ENCODE data around the gene CERKL.

Gene CERKL

DNA sequence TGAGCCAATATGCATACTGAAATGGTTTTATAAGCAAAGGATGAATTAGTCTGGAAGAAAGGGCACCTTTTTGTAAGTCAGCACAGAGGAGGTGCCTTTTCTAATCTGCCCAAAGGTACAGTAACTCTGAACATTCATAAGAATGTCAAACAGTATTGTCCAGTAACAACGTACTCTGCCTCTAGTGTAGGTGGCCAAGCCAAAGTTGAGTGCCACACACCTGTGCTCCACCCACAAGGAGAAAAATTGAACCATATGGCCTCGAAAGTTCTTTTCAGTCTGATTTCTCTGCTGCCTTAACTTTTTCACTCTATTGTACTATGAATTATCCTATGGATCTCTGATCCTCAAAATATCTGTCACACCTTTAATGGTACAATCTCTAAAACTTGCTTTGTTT, 86.8 kb downstream of the CERKL start:
- no peaks in the 10 kb centered on the region for H3K79me2 ChIP-seq
- H2AFZ ChIP-seq: no peak overlapping the region
- H3K36me3 ChIP-seq (ENCODE audit: control insufficient read depth, insufficient read depth, low read length): no peaks in the 10 kb centered on the region
- H3K4me1 ChIP-seq: peaks cover 4% of the 10 kb centered on the region
- no peak overlapping the region for H3K4me2 ChIP-seq (ENCODE audit: low read length)
- no peak overlapping the region for H3K9ac ChIP-seq
- no peaks in the 10 kb centered on the region for H3K27me3 ChIP-seq (ENCODE audit: control insufficient read depth, insufficient read depth, low read length)
- H3K27ac ChIP-seq: no peak overlapping the region
- TF ChIP-seq, protein P1, sequence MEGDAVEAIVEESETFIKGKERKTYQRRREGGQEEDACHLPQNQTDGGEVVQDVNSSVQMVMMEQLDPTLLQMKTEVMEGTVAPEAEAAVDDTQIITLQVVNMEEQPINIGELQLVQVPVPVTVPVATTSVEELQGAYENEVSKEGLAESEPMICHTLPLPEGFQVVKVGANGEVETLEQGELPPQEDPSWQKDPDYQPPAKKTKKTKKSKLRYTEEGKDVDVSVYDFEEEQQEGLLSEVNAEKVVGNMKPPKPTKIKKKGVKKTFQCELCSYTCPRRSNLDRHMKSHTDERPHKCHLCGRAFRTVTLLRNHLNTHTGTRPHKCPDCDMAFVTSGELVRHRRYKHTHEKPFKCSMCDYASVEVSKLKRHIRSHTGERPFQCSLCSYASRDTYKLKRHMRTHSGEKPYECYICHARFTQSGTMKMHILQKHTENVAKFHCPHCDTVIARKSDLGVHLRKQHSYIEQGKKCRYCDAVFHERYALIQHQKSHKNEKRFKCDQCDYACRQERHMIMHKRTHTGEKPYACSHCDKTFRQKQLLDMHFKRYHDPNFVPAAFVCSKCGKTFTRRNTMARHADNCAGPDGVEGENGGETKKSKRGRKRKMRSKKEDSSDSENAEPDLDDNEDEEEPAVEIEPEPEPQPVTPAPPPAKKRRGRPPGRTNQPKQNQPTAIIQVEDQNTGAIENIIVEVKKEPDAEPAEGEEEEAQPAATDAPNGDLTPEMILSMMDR (IDR thresholded peaks at IDR 0.05): no peak
- H3K4me3 ChIP-seq (ENCODE audit: low read depth, low read length): no peak overlapping the region
- no peaks in the 10 kb centered on the region for H3K9me3 ChIP-seq (ENCODE audit: control insufficient read depth, low read length)

DNA sequence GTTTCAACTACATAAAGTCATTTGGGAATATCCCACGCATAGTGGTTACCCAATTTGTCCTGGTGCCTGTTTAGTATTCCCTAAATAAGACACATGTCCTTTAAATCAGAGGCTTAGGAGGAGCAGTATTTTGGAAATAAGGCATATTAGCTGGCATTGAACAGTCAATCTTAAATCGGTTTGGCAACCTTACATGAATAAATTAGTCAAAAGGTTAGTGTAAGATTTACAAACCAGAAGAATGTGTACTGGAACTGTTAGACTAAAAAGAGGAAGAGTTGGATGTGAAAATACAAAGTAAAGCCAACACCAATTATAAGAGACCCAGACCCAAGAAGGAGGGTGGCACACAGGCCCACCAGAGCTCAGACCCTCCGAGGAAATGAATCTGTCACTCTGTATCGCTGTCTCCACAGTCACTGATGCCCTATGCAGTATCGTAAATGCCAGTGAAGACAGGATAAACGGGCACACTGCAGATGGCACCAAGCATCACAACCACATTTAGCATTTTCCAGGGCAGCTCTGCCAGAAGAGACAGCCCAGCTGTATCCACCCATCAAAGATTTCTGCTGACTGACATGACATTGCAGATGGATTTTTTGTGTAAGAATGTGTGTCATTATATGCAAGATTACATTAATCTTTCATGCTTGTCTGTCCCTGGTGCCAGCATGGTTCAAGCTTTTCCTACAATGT, 90.4 kb downstream of the CERKL start:
- TF ChIP-seq, protein P1 (IDR thresholded peaks at IDR 0.05): no peak
- Histone ChIP-seq H3K36me3 (ENCODE audit: control insufficient read depth, insufficient read depth, low read length) (no peaks in the 10 kb centered on the region), H3K9ac (no peak overlapping the region), H3K27me3 (ENCODE audit: control insufficient read depth, insufficient read depth, low read length) (no peaks in the 10 kb centered on the region), H3K4me2 (ENCODE audit: low read length) (no peak overlapping the region), H3K79me2 (no peaks in the 10 kb centered on the region), H3K4me3 (ENCODE audit: low read depth, low read length) (no peak overlapping the region), H3K9me3 (ENCODE audit: control insufficient read depth, low read length) (no peaks in the 10 kb centered on the region), H3K4me1 (no peaks in the 10 kb centered on the region), H2AFZ (no peak overlapping the region), H3K27ac (no peak overlapping the region)

DNA sequence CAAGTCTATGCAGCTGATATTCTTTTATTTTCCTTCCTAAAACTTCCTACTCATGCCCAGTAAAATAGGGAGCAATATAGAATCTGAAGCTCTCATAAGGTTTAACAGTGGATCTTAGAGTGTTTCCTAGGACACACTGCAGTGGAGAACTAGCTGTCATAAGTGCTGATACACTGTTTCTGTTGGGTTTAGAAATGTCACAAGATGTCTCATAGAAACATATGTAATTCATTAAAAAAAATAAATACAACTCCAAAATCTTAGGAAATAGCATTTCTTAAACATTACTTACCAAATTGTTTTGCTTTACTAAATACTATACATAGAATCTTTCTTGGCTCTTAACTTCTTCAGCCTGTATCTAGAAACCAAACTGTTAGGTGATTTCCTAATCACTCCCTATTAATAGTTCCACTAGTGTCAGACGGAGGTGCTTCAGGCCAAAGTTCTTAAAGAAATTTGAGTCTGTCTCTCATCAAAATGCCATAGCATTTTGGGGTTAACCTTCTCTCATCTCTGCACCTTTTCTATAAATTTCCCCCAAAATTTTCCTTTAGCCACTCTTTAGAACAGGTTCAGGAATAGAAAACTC, 93.7 kb downstream of the CERKL start:
- no peak overlapping the region for H3K4me3 ChIP-seq (ENCODE audit: low read depth, low read length)
- no peak overlapping the region for H3K9ac ChIP-seq
- H3K36me3 ChIP-seq (ENCODE audit: control insufficient read depth, insufficient read depth, low read length): no peaks in the 10 kb centered on the region
- H3K4me1 ChIP-seq: no peaks in the 10 kb centered on the region
- no peaks in the 10 kb centered on the region for H3K9me3 ChIP-seq (ENCODE audit: control insufficient read depth, low read length)
- H3K27me3 ChIP-seq (ENCODE audit: control insufficient read depth, insufficient read depth, low read length): no peaks in the 10 kb centered on the region
- H3K79me2 ChIP-seq: no peaks in the 10 kb centered on the region
- no peak overlapping the region for H3K27ac ChIP-seq
- TF ChIP-seq, protein P1 (IDR thresholded peaks at IDR 0.05): no peak
- H3K4me2 ChIP-seq (ENCODE audit: low read length): no peak overlapping the region
- no peak overlapping the region for H2AFZ ChIP-seq

DNA sequence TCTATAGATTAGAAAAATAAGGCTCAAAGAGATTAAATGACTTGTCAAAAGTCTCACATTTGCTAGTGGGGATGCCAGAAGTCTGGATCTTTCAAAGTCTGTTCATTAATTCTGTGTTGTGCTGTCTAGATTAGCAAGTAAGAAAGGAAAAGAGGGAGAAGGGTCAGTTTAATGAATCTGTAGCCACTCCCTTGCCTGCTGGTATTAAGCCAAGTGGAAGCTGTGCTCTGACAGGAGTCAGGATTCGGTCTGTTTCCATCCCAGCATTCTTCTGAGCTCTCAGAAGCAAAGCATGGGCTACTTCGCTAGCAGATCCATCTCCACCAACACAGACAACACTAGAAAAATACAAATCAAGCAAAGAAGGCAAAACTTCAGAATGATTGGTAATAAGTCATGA, 98.5 kb downstream of the CERKL start:
- Histone ChIP-seq H3K79me2 (no peaks in the 10 kb centered on the region), H3K4me2 (ENCODE audit: low read length) (no peak overlapping the region), H3K27ac (no peak overlapping the region), H2AFZ (no peak overlapping the region), H3K9me3 (ENCODE audit: control insufficient read depth, low read length) (no peaks in the 10 kb centered on the region), H3K9ac (no peak overlapping the region), H3K36me3 (ENCODE audit: control insufficient read depth, insufficient read depth, low read length) (no peaks in the 10 kb centered on the region), H3K4me3 (ENCODE audit: low read depth, low read length) (no peak overlapping the region), H3K4me1 (no peaks in the 10 kb centered on the region), H3K27me3 (ENCODE audit: control insufficient read depth, insufficient read depth, low read length) (no peaks in the 10 kb centered on the region)
- TF ChIP-seq, protein P1 (IDR thresholded peaks at IDR 0.05): no peak
